Fibroblast of peridontal ligament (primary cell): Measurements from ENCODE around the gene ZFYVE26.
"Not testable (repeated sequence)": the region's sequence is repeated elsewhere in the genome, so short reads cannot be mapped to it uniquely, and the experiment has no call there.

Experiments used
- DNase-seq: peaks from one replicate; pipeline ENCODE4 v3.0.0-alpha.2; 2010; ENCODE audit errors: extremely low read depth

Gene ZFYVE26

DNA sequence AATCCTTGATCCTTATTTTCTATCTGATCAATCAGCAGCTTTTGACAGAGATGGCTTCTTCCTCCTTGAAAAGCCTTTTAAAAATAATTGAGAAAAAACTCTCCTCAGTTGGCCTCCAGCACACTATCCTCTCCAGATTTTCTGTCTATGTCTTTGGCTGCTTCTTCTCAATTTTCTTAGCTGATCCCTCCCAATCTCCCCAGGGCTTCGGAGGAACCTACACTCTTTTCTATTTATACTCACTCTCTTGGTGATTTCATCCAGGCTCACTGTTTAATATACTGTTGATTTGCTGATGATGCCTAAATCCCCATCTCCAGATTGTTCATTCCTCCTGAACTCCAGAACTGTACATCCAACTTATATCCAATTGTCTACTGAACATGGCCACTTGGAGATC is 59.9 kb downstream of the ZFYVE26 start:
- no peak for DNase-seq

DNA sequence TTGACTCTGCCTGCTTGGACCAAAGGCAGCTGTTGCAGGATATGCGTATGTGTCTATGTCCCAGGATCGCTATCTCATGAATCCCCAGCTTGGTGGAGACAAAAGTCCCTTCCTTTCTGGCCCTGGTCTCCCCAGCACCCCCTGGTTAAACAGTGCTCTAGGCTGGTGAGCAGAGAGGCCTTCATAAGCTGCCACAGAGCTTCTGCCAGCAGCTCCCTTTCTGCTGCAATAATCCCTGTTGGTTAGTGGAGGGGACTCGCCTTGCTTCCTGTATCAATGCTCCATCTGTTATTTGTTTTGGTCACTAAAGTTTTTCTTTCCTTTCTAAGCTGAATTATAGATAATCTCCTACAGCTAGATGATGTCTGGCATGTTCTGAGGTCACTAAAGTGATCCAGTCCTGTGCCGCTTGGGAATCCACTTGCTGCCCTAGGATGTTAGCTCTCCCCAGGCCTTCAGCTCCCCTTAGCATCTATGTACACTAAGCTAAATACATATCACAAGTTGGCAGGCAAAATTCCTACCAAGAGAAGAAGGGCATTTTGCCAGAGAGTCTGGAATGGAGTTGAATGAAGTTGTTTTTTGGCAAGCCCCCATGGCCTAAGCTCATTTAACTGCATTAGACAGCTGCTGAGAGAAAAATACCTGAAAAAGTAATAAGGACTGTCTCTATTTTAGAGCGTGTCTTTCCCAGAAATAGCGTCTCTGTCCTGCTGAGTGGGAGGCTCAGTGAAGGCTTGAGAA is 66.9 kb downstream of the ZFYVE26 start:
- peak; percentile 20 for DNase-seq

DNA sequence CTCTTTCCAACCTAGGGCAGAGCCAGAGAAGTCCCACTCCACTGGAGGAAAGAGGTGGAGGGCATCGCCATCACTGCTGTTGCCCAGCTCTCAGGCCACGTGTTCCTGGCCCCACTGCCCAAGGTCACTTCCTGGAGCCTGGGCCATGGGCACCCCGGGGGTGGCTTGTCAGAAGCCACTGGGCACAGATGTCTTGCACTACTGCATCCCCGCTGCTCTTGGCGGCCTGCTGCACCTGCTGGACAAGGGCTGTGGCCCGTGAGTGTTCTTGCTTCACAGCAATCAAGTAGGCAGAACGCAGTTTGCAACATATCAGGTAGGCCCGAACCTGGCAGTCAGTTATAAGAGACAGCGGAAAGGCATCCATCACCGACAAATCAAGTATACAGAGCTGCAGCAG is 68.1 kb downstream of the ZFYVE26 start:
- DNase-seq, result no peak

DNA sequence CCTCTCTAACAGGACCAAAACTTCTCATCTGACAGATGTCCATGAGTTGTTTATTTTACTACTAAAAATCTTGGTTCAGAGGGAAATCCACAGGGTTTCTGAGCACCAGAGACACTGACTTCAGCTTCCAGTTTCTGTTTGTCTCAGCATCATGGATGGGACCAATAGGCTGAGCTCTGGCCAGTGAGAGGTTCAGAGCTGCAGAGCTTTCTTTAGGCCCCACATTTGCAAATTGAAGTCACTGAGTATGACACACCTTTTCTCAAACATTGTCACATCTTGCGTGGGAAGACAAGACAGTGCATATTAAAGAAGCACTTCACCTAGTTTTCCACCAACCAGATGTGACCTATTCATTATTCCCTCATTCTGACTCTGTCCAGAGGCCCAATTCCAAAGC is 69.5 kb downstream of the ZFYVE26 start:
- DNase-seq, result no peak

DNA sequence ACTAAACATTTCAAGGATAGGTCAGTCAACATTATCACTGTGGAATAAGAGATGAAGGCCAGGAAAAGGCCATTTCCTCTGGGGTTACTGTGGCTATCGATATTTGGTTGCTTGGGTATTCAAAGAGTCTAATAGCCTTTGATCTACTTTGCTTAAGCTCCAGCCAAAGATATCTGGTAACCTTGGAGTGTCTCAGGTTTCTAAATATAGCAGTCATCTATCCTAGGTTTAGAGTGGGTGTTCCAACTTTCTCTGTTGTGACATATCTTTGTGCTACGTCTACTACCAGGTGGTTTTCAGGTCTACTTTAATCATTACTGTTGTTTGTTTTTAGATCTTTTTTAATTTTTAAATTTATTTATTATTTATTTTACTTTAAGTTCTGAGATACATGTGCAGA is 72.3 kb downstream of the ZFYVE26 start:
- DNase-seq, result no peak

DNA sequence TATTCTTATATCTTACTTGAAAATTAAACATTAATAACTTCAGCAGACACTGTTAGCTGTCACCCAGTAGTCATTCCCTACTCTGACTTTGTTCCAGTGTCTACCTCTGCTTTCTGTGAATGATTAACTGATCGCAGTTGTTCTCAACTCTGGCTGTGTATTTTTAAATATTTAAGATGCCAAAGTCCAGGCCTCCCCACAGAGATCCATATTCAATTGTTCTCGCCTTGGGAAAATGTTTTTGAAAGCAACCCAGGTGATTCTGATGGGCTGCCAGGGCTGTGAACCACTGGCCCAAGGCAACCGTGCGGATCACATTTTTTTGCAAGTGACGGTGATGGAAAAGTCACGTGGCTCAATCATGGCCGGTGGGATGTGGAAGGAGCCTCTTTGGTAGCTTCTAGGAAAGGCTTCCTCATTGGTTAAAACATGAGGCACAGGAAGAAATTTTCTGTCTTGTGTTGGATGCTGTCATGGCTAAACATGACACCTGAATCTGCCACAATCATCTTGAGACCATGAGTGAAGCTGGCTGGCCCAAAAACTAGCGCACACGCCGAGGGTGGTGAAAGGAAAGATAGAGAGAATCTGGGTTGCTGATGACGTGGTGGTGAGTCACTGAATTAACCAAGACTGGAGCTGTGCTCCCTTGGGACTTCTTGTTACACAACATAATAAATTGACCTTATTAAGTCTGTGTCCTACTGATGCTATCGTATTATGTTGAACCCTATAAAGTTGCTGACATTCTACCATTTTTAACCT is 77.5 kb downstream of the ZFYVE26 start:
- DNase-seq, result peak; percentile 93

DNA sequence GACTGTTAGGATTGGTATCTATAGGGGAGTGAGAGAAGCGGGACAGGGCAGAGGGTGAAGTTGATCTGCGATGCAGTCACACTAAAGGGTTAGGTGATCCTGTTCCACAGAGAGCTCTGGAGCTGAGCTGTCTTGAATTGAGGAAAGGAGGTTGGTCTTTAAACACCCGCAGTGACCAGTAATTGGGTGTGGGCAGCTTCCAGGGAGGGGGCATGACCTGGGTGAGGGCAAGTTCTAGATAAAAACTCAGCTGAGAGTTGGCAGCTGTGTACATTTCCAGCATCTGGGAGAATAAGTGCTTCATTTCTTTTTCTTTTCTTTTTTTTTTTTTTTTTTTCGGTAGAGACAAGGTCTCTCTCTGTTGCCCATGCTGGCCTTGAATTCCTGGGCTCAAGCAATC is 79.6 kb downstream of the ZFYVE26 start:
- no peak for DNase-seq

DNA sequence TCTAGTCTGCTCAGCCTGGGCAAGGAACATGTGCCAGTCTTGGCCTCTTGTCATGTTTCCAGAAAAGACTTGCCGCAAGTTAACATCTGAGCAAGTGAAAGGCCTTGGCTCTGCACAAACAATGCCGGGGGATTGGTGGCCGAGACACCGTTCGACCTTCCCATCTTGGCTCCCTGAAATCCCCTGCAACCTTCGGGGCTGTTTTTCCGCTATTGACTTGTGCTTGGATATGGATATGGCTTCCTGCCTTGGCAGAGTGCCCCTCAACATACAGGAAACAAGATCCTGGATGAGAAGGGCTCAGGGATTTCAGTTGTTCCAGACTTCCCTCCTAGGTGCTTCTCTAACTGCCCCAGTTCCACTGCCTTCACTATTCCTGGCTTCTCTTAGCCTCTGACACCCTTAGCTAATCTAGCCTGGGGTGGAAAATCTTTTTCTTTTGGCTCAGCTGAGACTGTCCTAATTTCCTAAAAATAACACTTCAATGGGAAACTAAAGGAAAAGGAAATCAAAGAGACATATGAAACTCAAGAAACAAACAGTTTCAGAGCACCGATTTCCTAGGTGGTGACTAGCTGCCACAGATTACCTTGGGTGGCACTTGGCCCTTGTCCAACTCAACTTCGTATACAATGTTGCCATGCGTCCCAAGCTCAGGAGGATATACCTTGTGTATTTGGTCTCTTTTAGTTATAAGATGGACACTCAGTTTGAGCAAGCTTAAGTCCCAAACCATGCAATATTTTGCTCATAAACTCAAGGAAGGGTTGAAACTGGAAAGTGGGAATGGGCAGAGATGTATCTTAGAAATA is 80.8 kb downstream of the ZFYVE26 start:
- no peak for DNase-seq

DNA sequence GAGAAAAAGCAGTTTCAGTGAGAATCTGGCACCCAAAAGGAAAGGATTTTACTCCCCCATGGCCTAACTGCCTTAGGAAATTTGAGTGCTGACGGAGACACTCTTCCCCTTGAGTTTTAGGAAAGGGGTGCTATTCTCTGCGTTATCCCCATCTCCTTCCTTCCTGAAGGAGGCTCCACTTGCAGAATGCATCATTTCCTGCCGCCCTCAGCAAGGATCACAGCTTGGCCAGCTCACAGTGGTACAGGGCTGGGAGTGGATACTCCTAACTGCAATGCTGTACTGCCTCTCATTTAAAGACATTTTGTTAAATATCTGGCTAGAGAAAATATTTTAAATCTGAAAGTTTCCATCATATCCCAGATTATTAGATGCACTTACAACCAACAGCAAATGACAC is 81.7 kb downstream of the ZFYVE26 start:
- DNase-seq, result no peak

DNA sequence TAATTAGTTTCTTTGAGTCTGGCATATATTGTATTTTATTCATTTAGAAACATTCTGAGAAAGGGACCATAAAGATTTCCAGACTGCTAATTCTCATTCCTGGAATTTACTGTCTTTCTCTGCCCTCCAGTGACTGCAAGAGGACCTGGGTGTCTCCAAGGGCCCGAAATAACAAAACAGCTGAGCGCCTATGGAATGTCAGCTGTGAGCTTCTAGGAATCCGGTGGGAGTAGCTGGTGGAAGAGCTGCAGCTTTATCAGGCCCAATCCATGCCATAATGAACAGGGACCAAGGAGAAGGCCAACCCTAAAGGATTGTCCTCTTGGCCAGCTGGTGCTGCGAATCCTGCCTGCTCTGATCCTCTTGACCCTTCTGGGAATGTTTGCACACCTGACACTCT is 82.8 kb downstream of the ZFYVE26 start:
- DNase-seq, result no peak

DNA sequence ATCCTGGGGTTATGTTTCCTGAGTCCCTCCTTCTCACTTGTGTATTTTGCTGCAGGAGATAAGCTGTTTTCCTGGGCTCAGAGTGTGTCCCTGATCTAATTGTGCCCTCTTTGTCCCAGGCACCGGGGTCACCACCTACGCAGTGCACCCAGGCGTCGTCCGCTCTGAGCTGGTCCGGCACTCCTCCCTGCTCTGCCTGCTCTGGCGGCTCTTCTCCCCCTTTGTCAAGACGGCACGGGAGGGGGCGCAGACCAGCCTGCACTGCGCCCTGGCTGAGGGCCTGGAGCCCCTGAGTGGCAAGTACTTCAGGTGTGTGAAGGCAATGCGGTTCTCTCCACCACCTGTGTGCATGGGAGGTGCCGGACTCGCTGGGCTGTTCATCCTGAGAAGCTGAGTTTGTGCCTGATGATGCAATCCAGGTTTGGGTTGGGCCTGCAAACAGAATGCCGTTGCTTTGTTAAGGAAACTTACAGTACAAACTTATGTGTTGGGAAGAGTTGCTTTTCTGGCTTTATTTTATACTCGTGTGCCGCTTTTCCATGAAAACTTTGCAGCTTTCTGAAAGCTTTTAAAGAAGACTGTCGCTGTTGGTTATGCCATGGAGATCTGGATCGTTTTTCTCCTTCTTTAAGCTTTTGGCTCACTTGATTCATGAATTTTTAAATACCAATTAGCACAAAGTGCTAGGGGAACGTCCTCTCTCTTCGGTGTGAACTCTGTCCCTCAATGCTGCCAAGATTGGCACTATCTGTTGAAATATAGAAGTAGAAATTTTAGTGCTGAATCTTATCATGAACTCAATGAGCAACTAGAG is 87.1 kb downstream of the ZFYVE26 start:
- no peak for DNase-seq

DNA sequence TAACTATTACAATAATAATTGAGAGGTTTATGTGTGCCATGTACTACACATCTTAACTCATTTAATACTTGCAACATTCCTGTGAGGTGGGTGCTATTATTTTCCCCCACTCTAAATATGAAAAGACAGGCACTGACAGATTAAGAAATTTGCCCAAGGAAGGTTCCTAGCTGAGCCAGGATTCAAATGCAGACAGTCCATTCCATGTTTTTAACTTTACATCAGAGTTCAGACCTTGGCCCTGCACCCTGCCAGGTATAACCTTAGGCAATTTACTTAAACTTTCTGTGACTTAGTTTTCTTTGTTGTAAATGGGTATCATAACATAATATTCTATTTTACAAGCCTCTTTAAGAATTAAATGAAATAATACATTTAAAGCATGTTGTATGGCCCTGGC is 88.1 kb downstream of the ZFYVE26 start:
- no peak for DNase-seq

DNA sequence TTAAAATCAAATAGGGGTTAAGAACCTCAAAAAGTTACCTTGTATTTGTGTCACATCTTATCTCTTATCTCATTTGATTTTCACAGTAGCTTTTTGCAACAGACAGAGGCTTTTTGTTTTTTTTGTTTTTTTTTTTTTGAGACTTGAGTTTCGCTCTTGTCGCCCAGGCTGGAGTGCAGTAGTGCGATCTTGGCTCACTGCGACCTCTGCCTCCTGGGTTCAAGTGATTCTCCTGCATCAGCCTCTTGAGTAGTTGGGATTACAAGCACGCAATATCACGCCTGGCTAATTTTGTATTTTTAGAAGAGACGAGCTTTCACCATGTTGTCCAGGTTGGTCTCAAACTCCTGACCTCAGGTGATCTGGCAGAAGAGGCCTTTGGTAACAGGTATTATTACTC is 89.0 kb downstream of the ZFYVE26 start:
- no peak for DNase-seq

DNA sequence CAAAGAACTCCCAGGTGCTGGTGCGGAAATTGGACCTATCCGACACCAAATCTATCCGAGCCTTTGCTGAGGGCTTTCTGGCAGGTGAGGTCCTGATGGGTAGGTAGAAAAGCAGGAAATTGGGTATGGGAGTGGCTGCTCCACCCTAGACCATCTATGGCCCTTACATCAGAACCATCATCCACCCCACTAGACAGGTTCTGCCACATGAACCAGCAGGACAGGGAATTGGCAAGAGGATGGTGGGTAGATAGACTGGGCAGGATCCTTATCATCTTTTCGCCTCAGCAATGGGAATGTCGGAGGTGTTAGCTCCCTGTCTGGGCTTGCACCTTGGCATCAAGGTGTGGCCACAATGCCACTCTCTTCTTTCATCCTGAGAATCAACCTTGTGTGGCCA is 91.2 kb downstream of the ZFYVE26 start:
- DNase-seq, result no peak

DNA sequence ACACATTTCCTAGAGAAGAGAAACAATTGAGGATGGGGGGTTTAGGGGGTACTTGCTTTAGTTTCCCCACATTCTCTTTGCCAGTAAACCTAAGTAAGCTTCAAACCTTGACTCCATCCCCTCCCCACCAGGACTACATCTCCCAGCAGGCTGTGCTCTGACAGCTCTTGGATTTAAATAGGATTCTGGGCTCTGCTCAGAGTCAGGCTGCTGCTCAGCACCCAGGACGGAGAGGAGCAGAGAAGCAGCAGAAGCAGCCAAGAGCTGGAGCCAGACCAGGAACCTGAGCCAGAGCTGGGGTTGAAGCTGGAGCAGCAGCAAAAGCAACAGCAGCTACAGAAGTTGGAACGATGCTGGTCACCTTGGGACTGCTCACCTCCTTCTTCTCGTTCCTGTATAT is 94.1 kb downstream of the ZFYVE26 start:
- peak; percentile 61 for DNase-seq

DNA sequence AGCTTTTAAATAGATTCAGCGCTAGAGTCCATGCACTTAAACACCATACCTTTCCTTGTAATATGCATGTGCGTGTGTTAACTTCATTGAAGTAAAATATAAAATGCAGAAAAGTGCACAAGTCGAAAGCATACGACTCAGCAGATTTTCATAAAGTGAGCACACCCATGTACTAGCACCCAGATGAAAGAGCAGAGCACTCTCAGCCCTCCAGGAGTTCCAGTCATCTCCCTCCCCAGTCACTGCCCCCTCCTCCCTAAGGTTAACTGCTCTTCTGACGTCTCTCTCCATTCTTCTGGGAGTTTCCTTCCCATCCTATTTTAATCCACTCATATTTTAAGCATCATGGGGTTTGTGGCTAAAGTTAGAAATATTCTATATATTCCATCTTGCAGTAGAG is 94.5 kb downstream of the ZFYVE26 start:
- DNase-seq, result no peak

DNA sequence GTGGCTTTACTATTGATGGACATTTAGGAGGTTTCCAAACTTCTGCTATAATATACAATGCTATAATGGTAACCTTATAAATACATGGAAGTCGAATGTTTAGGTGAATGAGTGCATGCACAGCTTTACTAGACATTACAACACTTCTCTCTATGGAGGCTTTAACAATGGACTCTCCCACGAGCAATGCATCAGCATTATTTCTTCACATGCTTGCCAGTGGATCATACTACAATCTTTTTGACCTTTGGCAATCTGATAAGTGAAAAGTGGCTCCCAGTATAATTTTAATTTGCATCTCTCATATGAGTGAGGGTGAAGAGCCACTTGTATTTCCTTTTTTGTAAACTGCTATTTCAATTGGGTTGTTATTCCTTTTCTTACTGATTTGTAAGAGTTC is 96.5 kb downstream of the ZFYVE26 start:
- DNase-seq, result no peak

DNA sequence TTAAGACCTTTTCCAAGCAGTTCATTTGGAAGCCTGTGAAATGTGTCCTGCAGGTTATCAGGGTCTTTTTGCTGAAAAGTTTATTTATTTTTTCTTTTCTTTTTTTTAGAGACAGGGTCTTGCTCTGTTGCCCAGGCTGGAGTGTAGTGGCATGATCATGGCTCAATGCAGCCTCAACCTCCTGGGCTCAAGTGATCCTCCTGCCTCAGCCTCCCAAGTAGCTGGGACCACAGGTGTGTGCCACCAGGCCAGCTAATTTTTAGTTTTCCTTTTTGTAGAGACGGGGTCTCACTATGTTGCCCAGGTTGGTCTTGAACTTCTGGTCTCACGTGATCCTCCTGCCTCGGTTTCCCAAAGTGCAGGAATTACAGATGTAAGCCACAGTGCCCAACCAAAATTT is 97.0 kb downstream of the ZFYVE26 start:
- DNase-seq, result not testable (repeated sequence)

DNA sequence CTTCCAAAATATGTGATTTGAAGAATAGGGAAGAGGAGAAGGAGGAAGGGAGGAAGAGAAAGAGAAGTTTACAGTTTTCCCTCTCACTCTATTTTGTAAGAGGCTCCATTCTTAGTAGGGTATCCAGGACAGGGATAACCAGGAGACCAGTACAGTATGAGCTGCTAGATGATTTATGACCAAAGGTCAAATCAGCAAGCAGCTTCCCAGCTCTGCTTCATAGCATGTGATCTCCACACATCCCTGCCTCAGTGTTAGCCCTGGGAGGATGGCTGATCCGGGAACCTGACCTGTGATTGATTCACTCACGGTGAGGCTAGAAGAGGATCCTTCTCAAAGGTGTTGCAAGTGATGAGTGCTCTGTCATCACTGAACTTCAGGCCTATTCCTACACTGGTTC is 98.1 kb downstream of the ZFYVE26 start:
- no peak for DNase-seq

DNA sequence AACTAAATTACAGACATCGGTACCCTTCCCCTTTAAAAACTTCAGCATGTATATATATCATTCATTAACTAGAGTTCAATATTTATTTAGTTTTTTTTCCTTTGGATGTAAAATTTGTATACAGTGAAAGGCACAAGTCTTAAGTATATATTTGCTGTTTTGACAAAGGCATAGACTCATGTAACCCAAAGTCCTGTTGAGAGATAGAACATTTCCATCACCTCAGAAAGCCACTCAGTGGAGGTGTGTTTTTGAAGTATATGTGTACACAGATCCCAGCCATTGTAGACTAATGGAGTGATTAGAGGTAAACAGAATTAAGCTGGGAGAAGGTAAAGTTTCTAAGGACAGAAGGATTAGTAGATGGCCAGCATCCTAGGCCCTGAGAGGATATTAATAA is 99.3 kb downstream of the ZFYVE26 start:
- DNase-seq, result no peak

DNA sequence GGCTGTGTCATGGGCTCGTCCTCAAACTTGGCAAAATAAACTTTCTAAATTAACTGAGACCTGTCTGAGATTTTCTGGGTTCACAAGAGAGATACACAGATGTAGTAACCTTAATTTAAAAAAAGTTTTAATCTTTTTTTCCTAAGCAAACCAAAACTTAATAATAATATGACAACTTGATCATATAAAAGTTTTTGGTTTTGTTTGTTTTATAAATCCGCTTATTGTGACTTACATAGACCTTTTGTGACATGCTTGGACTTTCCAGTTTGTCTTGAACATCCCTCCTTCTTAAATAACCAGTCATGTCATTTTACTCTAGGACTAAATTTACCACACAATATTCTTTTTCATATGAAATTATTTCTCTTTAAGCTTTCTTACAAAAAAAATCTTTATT is 106.2 kb downstream of the ZFYVE26 start:
- DNase-seq, result no peak

DNA sequence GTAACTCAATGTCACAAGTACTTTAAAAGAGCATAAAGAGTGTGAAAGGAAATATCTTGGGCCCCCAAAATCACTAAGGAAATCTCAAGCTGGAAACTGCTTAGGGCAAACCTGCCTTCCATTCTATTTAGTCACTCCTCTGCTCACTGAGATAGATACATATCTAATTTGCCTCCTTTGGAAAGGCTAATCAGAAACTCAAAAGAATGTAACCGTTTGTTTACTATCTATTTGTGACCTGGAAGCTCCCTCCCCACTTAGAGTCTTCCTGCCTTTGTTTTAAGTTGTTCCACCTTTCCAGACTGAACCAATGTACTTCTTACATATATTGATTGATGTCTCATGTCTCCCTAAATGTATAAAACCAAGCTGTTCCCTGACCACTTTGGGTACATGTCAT is 106.6 kb downstream of the ZFYVE26 start:
- not testable (repeated sequence) for DNase-seq
